Measurements from ENCODE around the gene RNU6-8. TPM values are rescaled to one million over a fixed set of nuclear protein-coding genes. Genes with fewer than 3 reads are reported as not detected.

RNU6-8 gene
- polyA plus RNA-seq, 4 donors = not detected

Other genes starting within 250 kb of the RNU6-8 start
- gene ARHGAP5, start 126.0 kb downstream of the RNU6-8 start, polyA plus RNA-seq = 10 to 100 TPM; 14.9 to 64.9 (median 32.4) TPM
- gene RNU6-7, start 1.2 kb downstream of the RNU6-8 start, polyA plus RNA-seq = not detected
- gene AKAP6, start 126.0 kb upstream of the RNU6-8 start, polyA plus RNA-seq = 1 to 10 TPM in 2 of 4 donors, under 1 TPM in 2; 0.45 to 3.6 (median 0.96) TPM